Ovary (tissue), 3 donors: Measurements from ENCODE around the gene EFNA1.

Experiments used
- EP300 ChIP-seq: sonication (generic); formaldehyde crosslinking; IDR thresholded peaks from one replicate; pipeline ENCODE4 v1.6.1; 2017; ENCODE audit warnings: antibody characterized with exemption
- POLR2A ChIP-seq: fragments of 450-650 bp; IDR thresholded peaks from one replicate; pipeline ENCODE4 v1.6.1; 2017; ENCODE audit warnings: antibody characterized with exemption, mild to moderate bottlenecking, moderate library complexity
- TF ChIP-seq, protein P1 (sequence below), 3 donors: fragments of 450-650 bp in 2 of 3; fragments of 200-600 bp in 1 of 3; IDR thresholded peaks; one replicate each; pipeline versions ENCODE4 v1.5.1 to v1.8.0; 2016 to 2022; ENCODE audit warnings: antibody characterized with exemption in 3 of 3, mild to moderate bottlenecking in 1 of 3
- donor health status: DM: no; HTN: no; CAD: no.

DNA sequence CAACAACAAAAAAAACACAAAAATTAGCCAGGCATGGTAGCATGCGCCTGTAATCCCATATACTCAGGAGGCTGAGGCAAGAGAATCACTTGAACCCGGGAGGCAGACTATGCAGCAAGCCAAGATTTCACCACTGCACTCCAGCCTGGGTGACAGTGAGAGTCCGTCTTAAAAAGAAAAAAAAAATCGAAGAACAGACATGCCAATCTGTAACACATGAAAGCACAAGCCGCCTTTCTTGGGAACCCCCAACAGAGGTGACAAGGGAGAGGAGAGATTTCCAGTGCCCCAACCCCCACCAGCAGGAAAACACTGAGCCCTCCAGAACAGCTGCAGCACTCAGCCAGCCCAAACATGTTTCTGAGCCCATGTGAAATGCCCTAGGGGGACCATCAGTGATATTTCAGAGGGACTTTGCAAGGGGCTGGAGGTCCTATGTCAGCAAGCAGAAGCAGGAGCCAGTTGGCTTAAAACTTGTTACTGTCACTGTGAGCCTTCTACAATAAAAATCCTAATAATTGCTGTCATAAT lies 14.2 kb upstream of the EFNA1 start:
- TF ChIP-seq, protein P1, sequence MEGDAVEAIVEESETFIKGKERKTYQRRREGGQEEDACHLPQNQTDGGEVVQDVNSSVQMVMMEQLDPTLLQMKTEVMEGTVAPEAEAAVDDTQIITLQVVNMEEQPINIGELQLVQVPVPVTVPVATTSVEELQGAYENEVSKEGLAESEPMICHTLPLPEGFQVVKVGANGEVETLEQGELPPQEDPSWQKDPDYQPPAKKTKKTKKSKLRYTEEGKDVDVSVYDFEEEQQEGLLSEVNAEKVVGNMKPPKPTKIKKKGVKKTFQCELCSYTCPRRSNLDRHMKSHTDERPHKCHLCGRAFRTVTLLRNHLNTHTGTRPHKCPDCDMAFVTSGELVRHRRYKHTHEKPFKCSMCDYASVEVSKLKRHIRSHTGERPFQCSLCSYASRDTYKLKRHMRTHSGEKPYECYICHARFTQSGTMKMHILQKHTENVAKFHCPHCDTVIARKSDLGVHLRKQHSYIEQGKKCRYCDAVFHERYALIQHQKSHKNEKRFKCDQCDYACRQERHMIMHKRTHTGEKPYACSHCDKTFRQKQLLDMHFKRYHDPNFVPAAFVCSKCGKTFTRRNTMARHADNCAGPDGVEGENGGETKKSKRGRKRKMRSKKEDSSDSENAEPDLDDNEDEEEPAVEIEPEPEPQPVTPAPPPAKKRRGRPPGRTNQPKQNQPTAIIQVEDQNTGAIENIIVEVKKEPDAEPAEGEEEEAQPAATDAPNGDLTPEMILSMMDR (IDR thresholded peaks at IDR 0.05), result no peak
- TF ChIP-seq POLR2A, result no peak
- no peak for TF ChIP-seq EP300
